Type B pancreatic cell (in vitro differentiated cells): Measurements from ENCODE around the gene GASK1A. TPM values are rescaled to one million over a fixed set of nuclear protein-coding genes. Genes with fewer than 3 reads are reported as not detected.

Source experiments
- DNase-seq: peaks from one replicate; pipeline ENCODE4 v3.0.0; 2021; ENCODE audit warnings: mixed read lengths; ENCODE audit not compliant: unreplicated experiment; ENCODE audit errors: extremely low spot score
- H3K27ac Mint-ChIP-seq: 2 replicates; pipeline ENCODE4 v1.8.0; 2021; ENCODE audit warnings: mild to moderate bottlenecking, mixed read lengths
- H3K27me3 Mint-ChIP-seq: 2 replicates; pipeline ENCODE4 v1.8.0; 2021; ENCODE audit warnings: mixed read lengths
- H3K36me3 Mint-ChIP-seq: 2 replicates; pipeline ENCODE4 v1.8.0; 2021; ENCODE audit warnings: mixed read lengths
- H3K4me1 Mint-ChIP-seq: one replicate; pipeline ENCODE4 v1.8.0; 2021; ENCODE audit warnings: mixed read lengths; ENCODE audit not compliant: unreplicated experiment
- H3K4me3 Mint-ChIP-seq: 2 replicates; pipeline ENCODE4 v1.8.0; 2021; ENCODE audit warnings: mild to moderate bottlenecking, mixed read lengths
- H3K9me3 Mint-ChIP-seq: 2 replicates; pipeline ENCODE4 v1.8.0; 2021; ENCODE audit warnings: mixed read lengths
- total RNA-seq: library from RNA; stranded (reverse); gene quantifications from 2 replicates; pipeline ENCODE4 v1.2.1, GENCODE V29; 2021; ENCODE audit warnings: low replicate concordance
- TF ChIP-seq, protein P1 (sequence below): fragments of 200-600 bp; sonication (generic); conservative IDR thresholded peaks from 2 replicates; pipeline ENCODE4 v1.5.0; 2021; ENCODE audit warnings: antibody characterized with exemption, mild to moderate bottlenecking

The GASK1A gene
- total RNA-seq, 1 donor from 2014 or later, result 0.89 TPM

DNA sequence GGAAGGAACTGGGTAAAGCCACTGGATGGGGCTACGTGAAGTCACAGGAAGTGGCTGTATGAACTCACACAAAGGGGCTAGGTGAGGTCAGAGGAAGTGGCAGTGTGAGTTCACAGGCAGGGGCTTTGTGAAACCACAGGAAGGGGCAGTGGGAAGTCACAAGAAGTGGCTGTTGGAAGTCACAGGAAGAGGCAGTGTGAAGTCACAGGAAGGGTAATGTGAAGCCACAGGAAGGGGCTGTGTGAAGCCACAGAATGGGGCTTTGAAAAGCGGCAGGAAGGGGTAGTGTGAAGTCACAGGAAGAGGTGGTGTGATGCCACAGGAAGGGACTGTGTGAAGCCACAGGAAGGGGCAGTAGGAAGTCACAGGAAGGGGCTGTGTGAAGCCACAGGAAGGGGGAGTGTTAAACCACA, 34.6 kb downstream of the GASK1A start:
- no peak for DNase-seq
- Mint-ChIP-seq H3K36me3 (no peaks in the 10 kb centered on the region), H3K4me1 (peaks cover 6% of the 10 kb centered on the region), H3K9me3 (no peaks in the 10 kb centered on the region), H3K4me3 (no peak overlapping the region), H3K27me3 (no peaks in the 10 kb centered on the region), H3K27ac (no peak overlapping the region)
- TF ChIP-seq, protein P1, sequence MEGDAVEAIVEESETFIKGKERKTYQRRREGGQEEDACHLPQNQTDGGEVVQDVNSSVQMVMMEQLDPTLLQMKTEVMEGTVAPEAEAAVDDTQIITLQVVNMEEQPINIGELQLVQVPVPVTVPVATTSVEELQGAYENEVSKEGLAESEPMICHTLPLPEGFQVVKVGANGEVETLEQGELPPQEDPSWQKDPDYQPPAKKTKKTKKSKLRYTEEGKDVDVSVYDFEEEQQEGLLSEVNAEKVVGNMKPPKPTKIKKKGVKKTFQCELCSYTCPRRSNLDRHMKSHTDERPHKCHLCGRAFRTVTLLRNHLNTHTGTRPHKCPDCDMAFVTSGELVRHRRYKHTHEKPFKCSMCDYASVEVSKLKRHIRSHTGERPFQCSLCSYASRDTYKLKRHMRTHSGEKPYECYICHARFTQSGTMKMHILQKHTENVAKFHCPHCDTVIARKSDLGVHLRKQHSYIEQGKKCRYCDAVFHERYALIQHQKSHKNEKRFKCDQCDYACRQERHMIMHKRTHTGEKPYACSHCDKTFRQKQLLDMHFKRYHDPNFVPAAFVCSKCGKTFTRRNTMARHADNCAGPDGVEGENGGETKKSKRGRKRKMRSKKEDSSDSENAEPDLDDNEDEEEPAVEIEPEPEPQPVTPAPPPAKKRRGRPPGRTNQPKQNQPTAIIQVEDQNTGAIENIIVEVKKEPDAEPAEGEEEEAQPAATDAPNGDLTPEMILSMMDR, result no peak

DNA sequence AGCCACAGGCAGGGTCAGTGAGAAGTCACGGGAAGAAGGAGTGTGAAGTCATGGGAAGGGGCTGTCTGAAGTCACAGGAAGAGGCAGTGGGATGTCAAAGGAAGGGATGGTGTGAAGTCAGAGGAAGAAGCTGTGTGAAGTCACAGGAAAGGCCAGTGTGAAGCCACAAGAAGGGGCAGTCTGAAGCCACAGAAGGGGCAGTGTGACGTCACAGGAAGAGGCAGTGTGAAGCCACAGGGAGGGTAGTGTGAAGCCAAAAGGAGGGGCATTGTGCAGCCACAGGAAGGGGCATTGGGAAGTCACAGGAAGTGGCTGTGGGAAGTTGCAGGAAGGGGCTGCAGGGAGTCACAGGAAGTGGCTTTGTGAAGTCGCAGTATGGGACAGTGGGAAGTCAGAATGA, 35.1 kb downstream of the GASK1A start:
- Mint-ChIP-seq H3K4me3 (no peak overlapping the region), H3K4me1 (peaks cover 11% of the 10 kb centered on the region), H3K27me3 (no peaks in the 10 kb centered on the region), H3K9me3 (no peaks in the 10 kb centered on the region), H3K36me3 (no peaks in the 10 kb centered on the region), H3K27ac (no peak overlapping the region)
- TF ChIP-seq, protein P1, result no peak
- DNase-seq, result no peak

DNA sequence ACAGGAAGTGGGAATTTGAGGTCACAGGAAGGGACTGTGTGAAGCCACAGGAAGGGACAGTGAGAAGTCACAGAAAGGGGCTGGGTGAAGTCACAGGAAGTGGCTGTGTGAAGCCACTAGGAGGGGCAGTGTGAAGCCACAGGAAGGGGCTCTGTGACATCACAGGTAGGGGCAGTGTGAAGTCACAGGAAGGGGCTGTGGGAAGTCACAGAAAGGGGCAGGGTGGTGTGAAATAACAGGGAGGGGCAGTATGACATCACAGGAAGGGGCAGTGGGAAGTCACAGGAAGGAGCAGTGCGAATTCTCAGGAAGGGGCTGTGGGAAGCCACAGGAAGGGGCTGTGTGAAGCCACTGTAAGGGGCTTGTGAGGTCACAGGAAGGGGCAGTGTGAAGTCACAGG, 35.8 kb downstream of the GASK1A start:
- H3K36me3 Mint-ChIP-seq, result no peaks in the 10 kb centered on the region
- H3K9me3 Mint-ChIP-seq, result no peaks in the 10 kb centered on the region
- peaks cover 14% of the 10 kb centered on the region for H3K4me1 Mint-ChIP-seq
- no peak overlapping the region for H3K4me3 Mint-ChIP-seq
- no peak for DNase-seq
- TF ChIP-seq, protein P1, result no peak
- H3K27me3 Mint-ChIP-seq, result no peaks in the 10 kb centered on the region
- H3K27ac Mint-ChIP-seq, result no peak overlapping the region

GRCh38 chr3:43015572-43015971, 36.5 kb downstream of the GASK1A start:
- Mint-ChIP-seq H3K4me1 (peaks cover 14% of the 10 kb centered on the region), H3K36me3 (no peaks in the 10 kb centered on the region), H3K27me3 (no peaks in the 10 kb centered on the region), H3K4me3 (no peak overlapping the region), H3K27ac (no peak overlapping the region), H3K9me3 (no peaks in the 10 kb centered on the region)
- no peak for DNase-seq
- TF ChIP-seq, protein P1, result no peak

GRCh38 chr3:43015991-43016865, 37.1 kb downstream of the GASK1A start:
- peak; percentile 40 for DNase-seq
- TF ChIP-seq, protein P1, result no peak
- no peaks in the 10 kb centered on the region for H3K27me3 Mint-ChIP-seq

More at GRCh38 chr3:43015991-43016865, 37.1 kb downstream of the GASK1A start:
- no peaks in the 10 kb centered on the region for H3K36me3 Mint-ChIP-seq
- H3K4me1 Mint-ChIP-seq, result peaks cover 14% of the 10 kb centered on the region
- no peak overlapping the region for H3K4me3 Mint-ChIP-seq
- H3K9me3 Mint-ChIP-seq, result no peaks in the 10 kb centered on the region
- H3K27ac Mint-ChIP-seq, result no peak overlapping the region
